GM19023 (cell line): ENCODE measurements around the gene SLC4A11.
"Not testable (repeated sequence)": the region's sequence is repeated elsewhere in the genome, so short reads cannot be mapped to it uniquely, and the experiment has no call there.

Experiments
- ATAC-seq: cut with Tn5 transposase; IDR thresholded peaks from one replicate; pipeline ENCODE4 v1.9.1; 2021; ENCODE audit warnings: mild to moderate bottlenecking, moderate library complexity; ENCODE audit not compliant: unreplicated experiment

Gene SLC4A11

DNA sequence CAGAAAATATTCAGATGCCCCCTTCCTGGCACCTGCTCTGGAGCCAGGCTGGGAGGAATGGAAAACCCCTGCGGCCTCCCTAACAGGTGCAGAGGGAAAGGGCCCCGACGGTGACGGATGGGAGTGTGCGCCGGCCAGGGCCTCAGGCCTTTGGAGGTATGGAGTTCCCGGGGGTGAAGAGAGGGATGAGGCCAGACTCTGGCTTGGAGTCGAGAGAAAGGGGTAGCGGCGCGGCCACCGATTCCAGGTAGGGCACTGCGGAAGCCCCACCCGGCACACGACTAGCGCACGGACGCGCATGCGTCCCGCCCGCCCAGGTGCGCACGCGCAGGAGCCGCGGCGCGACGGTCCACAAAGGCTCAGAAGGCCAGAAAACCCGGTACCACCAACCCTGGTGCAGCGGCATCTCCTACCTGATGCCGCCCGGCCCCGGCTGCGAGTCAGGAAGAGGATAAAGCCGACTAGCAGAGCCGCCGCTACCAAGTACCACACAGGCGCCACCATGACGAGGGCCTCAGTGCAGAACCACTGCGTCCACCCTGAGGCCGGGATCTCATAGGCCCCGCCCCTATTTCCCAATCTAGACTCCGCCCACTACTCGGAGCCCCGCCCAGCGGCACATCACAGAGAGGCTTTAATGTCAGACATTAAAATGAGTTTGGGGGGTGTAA is 34.7 kb downstream of the SLC4A11 start, which contains the start of gene DDRGK1:
TSS of gene DDRGK1 (minus strand) at position 559 of the 671 bp plus-strand sequence. CDS start at position 504, 55 bp downstream.
- peak; percentile 81 for ATAC-seq

- peak; percentile 32 for ATAC-seq
These were observed 35.5 kb downstream of the SLC4A11 start for GRCh38 chr20:3203315-3204123.

GRCh38 chr20:3202965-3203314 is 36.0 kb downstream of the SLC4A11 start:
- ATAC-seq: no peak

- no peak for ATAC-seq
These were observed 38.8 kb downstream of the SLC4A11 start for GRCh38 chr20:3199976-3200755.

- ATAC-seq: no peak
These were observed 39.8 kb downstream of the SLC4A11 start for GRCh38 chr20:3199206-3199605.

DNA sequence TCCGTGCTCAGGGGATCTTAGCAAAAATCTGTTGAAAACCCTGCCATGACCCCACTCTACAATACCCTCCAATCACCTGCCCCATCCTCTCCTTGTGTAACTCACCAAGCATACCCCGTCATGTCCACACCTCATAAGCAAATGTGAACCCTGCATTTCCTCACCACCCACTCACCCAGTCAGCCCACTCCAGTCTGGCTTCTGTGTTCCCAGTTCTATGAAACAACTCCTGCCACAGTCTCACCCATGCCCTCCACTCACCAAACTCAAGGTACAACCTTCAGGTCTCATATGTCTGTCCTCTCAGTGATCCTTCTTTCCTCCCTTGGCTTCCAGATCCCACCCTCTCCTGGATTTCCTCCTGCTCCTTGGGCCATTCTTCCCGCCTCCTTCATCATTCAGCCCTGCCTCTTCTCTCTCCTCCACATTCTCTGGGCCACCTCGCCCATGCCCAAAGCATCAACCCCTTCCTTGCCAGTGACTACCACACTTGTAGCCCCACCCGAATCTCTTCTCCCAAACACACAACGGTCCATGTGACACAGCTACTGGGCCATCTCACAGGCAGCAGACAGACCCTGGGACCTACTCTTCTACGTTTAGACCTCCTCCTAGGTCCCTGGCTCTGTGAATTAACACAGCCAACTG is 43.3 kb downstream of the SLC4A11 start:
- no peak for ATAC-seq

DNA sequence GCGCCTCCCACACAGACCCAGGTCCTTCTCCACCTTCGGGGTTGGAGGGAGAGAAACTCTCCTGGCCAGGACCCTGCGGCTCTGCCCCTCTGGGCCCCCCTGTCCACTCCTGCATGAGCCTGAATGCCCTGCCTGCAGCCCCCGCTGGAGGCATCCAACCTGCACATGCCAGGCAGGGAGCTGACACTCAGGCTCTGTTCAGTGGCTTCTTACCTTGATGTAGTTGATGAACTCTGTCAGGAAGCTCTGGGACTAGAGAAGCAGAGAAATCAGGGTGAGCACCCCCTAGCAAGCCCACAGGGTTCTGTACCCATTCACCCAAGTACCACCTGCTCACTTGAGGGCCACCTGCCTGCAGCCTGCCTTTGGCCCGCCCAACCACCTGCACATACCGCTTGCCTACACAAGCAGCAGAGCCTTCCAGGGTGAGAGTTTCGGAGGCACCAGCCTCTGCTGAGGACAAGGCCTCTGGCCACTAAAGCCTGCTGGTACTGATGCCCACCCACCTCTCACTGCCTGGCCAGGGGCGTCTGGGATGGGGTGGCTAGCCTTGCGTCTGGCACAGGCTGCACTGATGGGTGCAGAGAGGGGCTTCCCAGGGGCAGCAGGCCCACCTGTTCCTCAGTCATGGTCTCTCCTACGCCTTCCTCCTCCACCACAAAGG is 44.2 kb downstream of the SLC4A11 start:
- ATAC-seq: no peak

GRCh38 chr20:3193806-3194616 is 45.0 kb downstream of the SLC4A11 start:
- no peak for ATAC-seq

DNA sequence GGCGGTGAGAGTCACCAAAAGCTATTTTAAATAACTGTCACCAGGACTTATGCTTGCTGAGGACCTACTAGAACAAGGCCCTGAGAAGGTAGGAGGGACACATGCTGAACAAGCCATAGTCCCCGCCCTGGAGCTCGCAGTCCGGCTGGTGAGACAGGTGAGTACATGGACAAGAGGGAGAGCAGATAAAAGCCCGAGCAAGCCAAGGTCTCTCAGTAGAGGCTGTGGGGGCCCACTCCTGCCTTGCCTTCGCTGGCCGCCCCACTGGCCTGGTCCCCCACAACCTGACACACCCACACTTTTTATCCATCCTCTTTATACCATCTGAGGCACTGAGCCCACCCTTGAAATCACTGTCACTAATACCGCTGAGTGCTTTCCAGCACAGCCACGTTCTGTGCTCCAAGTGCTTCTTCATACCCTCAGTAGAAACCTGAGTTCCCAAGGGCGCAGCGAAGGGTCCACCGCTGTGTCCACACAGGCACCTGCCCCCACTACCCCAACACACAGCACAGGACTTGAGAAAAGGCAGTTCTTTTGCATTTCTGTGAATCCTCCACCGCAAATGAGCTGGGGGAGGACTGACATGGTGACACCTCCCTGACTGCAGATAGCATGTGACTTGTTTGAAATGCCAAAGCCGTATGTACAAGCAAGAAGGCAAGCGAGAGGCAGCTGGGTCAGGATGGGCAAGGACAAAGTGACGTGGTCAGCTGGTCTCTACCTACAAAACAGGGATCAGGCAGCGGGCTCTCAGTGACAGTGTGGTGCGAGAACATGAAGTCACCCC is 46.6 kb downstream of the SLC4A11 start:
- ATAC-seq: no peak

- no peak for ATAC-seq
These were observed 48.3 kb downstream of the SLC4A11 start for GRCh38 chr20:3190681-3191111.

GRCh38 chr20:3189561-3190131 is 49.3 kb downstream of the SLC4A11 start:
- ATAC-seq: no peak

- no peak for ATAC-seq
These were observed 50.1 kb downstream of the SLC4A11 start for GRCh38 chr20:3188823-3189413.

- ATAC-seq: not testable (repeated sequence)
These were observed 51.1 kb downstream of the SLC4A11 start for GRCh38 chr20:3187861-3188260.

DNA sequence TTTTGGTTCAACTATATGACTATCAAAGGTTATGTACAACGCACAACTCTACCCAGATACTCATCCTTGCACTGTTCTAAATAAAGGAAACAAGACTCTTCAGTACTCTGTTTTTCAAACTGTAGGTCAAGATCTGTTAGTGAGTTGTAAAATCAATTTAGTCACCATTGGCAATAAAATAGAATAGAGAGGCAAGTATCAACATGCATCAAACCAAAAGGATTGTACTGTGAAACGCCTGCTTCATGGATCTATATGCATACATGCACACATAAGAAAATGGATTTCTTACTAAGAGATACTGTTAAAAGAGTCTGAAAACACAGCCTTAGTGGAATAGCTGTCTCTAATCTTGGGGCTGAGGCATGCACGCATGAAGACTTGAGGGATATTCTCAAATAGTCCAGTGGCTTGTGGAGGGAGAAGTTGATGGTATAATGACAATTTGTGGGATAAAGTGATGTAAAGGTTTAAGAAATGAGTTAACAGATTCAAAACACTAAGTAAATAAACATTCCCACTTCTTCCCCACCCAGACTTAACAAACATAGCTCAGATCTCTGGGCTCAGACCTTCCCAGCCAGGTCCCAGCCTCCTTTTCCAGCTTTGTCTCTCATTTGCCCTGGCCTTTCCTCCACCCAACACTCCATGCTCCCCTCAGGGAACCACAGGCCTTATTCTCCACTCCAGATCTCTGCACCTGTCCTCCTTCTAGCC is 54.9 kb downstream of the SLC4A11 start:
- no peak for ATAC-seq

DNA sequence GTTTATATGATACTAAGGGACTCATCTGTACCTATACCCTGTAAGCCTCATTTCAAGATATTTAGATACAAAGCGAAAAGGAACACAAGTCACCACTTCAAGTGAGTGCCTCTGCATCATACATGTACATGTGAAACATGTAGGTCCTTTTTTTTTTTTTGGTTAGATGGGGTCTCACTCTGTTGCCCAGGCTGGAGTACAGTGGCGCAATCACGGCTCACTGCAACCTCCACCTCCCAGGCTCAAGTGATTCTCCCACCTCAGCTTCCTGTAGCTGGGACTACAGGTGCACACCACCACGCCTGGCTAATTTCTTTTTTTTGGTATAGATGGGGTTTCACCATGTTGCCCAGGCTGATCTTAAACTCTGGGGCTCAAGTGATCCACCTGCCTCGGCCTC is 56.6 kb downstream of the SLC4A11 start:
- ATAC-seq: not testable (repeated sequence)

DNA sequence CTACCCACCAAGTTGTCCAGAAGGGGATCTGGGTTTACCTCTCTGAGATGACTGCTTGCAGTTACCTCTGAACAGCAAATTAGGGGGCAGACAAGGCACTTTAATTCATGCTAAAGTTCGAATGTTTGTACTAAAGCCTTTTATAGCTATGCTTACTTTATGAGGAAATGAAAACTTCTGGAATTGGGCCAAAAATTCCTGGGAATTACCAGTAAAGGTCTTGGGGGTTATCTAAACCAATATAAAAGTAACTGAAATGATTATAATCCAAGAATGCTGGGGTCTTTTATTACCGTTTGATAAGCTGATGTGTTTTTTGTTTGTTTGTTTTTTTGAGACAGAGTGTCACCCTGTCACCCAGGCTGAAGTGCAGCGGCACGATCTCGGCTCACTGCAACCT is 57.7 kb downstream of the SLC4A11 start:
- ATAC-seq: no peak

- no peak for ATAC-seq
These were observed 58.7 kb downstream of the SLC4A11 start for GRCh38 chr20:3180319-3180718.
